Neutrophil (primary cell): ENCODE data around the gene IGSF9B.

Experiments used
- H3K27ac ChIP-seq: fragments of 200-600 bp; sonication (generic); 2 replicates; pipeline ENCODE4 v1.5.1; 2016; ENCODE audit warnings: mild to moderate bottlenecking, moderate library complexity
- H3K27me3 ChIP-seq: fragments of 200-600 bp; sonication (generic); 2 replicates; pipeline ENCODE4 v1.6.0; 2016; ENCODE audit warnings: mild to moderate bottlenecking
- H3K36me3 ChIP-seq: fragments of 200-600 bp; sonication (generic); 2 replicates; pipeline ENCODE4 v1.5.1; 2017
- H3K4me1 ChIP-seq, 2 experiments: fragments of 200-600 bp in 1 of 2; sonication (generic) in 1 of 2; 1 replicate in 1 of 2; 2 replicates in 1 of 2; pipeline versions ENCODE4 v1.5.1 to v1.6.1; 2013 to 2016; ENCODE audit warnings: low read depth in 1 of 2, low read length in 1 of 2, mild to moderate bottlenecking in 1 of 2, moderate library complexity in 1 of 2; ENCODE audit not compliant: control insufficient read depth in 1 of 2, insufficient read depth in 1 of 2
- H3K4me3 ChIP-seq, 2 experiments: fragments of 200-600 bp in 1 of 2; sonication (generic) in 1 of 2; 1 replicate in 1 of 2; 2 replicates in 1 of 2; pipeline ENCODE4 v1.5.1; 2013 to 2016; ENCODE audit warnings: low read depth in 1 of 2, low read length in 1 of 2, mild to moderate bottlenecking in 1 of 2, moderate library complexity in 1 of 2
- H3K9me3 ChIP-seq: fragments of 200-600 bp; sonication (generic); 2 replicates; pipeline ENCODE4 v1.5.1; 2016
- CTCF ChIP-seq: fragments of 200-600 bp; sonication (generic); IDR thresholded peaks from 2 replicates; pipeline ENCODE4 v1.5.1; 2016; ENCODE audit warnings: antibody characterized with exemption

Gene IGSF9B

GRCh38 chr11:133939558-133939957, 17.2 kb downstream of the IGSF9B start:
- H3K36me3 ChIP-seq = no peaks in the 10 kb centered on the region
- H3K9me3 ChIP-seq = no peaks in the 10 kb centered on the region
- no peak overlapping the region for H3K27ac ChIP-seq
- H3K27me3 ChIP-seq = no peaks in the 10 kb centered on the region
- TF ChIP-seq CTCF = no peak
- H3K4me3 ChIP-seq = no peak overlapping the region
- H3K4me1 ChIP-seq = no peaks in the 10 kb centered on the region

GRCh38 chr11:133938166-133938565, 18.6 kb downstream of the IGSF9B start:
- Histone ChIP-seq H3K9me3 (no peaks in the 10 kb centered on the region), H3K36me3 (no peaks in the 10 kb centered on the region), H3K4me1 (no peaks in the 10 kb centered on the region), H3K27ac (no peak overlapping the region), H3K27me3 (no peaks in the 10 kb centered on the region), H3K4me3 (no peak overlapping the region)
- no peak for TF ChIP-seq CTCF

DNA sequence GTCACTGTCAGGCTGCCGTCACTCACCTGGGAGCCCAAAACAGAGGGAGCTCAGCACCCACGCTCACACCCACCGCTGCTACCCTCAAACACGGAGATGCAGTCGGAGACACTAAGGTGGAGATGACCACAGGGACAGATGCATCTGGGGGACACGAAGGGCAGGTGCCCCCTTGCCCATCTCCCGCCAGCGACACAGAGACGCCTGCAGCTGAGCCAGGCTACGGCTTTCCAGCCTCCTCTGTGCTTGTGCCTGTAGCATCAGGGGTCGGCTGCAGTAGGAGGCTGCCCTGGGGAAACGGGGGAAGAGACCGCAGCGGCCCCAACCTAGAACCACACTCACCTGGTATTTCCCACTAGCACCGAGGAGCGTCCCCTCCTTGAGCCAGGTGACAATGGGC, 19.3 kb downstream of the IGSF9B start:
- no peaks in the 10 kb centered on the region for H3K9me3 ChIP-seq
- H3K36me3 ChIP-seq = no peaks in the 10 kb centered on the region

DNA sequence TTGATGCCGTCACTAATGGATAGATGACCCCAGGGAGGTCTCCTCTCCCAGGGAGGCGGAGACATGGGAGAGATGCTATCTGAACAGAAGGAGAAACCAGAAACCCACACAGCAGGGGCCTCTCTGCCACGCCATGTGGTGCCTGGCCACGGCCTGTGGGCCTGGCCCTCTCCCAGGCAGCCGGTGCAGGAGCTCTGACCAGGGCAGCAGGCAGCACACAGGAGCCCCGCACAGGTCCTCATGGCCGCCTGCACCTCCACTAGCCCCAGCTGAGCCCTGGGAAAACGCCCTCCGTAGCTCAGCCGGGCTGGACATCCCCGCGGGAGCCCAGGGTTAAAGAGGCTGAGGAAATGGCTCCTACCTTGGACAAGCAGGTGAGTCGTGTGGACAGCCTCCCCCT, 19.8 kb downstream of the IGSF9B start:
- H3K4me1 ChIP-seq = no peaks in the 10 kb centered on the region
- H3K4me3 ChIP-seq = no peak overlapping the region
- TF ChIP-seq CTCF = no peak
- H3K27me3 ChIP-seq = no peaks in the 10 kb centered on the region
- H3K36me3 ChIP-seq = no peaks in the 10 kb centered on the region
- no peak overlapping the region for H3K27ac ChIP-seq
- H3K9me3 ChIP-seq = no peaks in the 10 kb centered on the region

More for the DNA sequence above, 19.3 kb downstream of the IGSF9B start:
- H3K4me1 ChIP-seq = no peaks in the 10 kb centered on the region
- H3K4me3 ChIP-seq = no peak overlapping the region
- H3K27me3 ChIP-seq = no peaks in the 10 kb centered on the region
- H3K27ac ChIP-seq = no peak overlapping the region
- no peak for TF ChIP-seq CTCF

GRCh38 chr11:133936592-133936991, 20.2 kb downstream of the IGSF9B start:
- Histone ChIP-seq H3K4me3 (no peak overlapping the region), H3K27me3 (no peaks in the 10 kb centered on the region), H3K4me1 (no peaks in the 10 kb centered on the region), H3K27ac (no peak overlapping the region), H3K36me3 (no peaks in the 10 kb centered on the region), H3K9me3 (no peaks in the 10 kb centered on the region)
- TF ChIP-seq CTCF = no peak

DNA sequence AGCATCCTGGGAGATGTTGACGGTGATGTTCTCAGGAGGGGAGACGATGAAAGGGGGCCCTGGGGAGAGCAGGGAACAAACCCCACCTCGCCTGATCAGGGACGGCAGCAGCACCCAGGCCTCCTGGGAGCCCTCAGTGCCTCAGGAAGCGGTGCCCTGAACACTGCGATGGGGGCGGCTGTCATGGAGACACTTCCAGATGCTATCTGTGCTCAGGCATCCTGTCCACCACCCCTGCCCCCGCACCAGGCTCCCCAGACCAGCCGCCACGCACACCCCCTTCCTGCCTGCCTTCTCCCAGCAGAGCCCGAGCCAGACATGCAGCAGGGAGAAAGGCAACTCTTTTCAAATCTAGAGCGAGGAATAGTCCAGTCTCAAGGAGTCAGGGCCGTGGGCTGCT, 20.6 kb downstream of the IGSF9B start:
- no peak for TF ChIP-seq CTCF
- Histone ChIP-seq H3K36me3 (no peaks in the 10 kb centered on the region), H3K9me3 (no peaks in the 10 kb centered on the region), H3K27me3 (no peaks in the 10 kb centered on the region), H3K4me3 (no peak overlapping the region), H3K27ac (no peak overlapping the region), H3K4me1 (no peaks in the 10 kb centered on the region)
